ENCODE data around the gene MARCHF10.

MARCHF10 gene

DNA sequence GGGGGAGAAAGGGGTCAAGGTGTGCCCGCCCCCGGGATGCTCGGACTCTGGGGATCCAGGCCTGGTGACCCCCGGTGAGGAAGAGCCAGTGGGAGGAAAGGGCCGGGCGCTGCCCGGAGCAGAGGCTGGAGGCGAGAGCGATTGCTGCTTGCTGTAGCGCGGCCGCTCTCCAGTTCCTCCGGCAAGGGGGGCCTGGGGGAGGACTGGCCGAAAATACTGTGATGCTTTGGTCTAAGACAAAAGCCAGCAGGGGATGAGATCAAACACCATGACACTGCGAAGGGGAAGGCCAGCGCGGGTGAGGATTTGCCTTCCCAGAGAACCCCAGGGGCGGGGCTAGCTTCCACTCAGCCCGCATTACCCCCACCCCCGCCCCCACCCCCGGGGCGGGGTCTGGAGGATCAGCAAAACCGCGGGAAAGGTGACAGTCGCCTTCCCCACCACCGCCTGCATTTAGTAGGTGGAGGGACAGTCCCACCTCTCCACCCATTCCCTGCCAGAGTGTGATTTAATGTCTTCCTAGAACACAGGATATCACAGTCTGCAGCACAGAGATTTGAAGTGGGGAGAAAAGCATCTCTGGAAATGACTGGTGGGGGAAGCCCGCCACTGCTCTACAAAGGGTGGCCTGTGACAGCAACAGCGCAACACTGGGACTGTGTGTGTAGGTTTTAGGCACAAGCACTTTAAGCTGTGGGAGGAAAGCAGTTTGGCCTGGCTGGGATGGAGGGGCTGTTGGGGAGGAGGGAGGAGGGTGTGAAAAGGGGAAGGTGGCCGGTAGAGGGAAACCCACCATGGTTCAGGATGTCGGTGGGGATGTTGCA, 154.9 kb downstream of the MARCHF10 start:
- DNase-seq (ENCODE audit: low spot score) = peak; percentile 93
- peak overlapping the region; percentile 81 for H3K4me3 Mint-ChIP-seq
- no peaks in the 10 kb centered on the region for H3K9me3 Mint-ChIP-seq
- H3K27ac Mint-ChIP-seq = peak overlapping the region; percentile 41
- H3K27me3 Mint-ChIP-seq (ENCODE audit: low read depth) = peaks cover 58% of the 10 kb centered on the region
- no peaks in the 10 kb centered on the region for H3K36me3 Mint-ChIP-seq (ENCODE audit: low read depth)
- H3K4me1 Mint-ChIP-seq (ENCODE audit: low read depth) = peaks cover 21% of the 10 kb centered on the region

DNA sequence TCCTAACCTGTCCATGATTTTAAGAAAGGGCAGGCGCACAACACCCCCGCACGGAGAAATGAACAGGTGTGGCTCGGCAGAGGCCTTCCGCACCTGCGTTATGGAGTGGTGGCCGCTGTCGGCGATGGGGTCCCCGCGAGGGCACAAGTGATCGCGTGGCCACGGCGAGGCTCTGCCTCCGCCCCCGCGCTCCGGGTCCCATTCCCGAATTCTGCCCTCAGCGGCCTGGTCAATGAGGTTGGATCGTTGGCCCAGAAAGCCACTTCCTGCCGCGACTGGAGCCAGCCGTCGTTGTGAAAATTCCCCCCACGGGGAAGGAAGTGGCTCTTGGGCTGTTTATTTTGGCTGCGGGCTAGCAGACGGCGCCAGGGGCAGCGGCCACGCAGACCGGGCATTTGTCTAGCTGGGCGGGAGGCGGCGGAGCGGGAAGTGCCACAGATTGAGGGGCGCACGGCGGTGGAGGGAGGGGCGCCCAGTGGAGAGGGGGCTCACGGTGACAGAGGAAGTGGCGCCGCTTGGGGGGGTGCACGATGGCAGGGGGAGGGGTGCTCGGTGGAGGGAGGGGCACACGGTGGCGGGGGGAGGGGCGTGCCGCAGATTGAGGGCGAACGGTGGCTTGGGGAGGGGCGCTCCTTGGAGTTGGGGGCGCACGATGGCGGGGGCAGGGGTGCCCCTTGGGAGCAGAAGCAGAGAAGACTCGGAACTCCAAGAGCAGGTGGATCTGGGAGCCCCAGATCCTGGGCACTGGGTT, 155.7 kb downstream of the MARCHF10 start:
- Mint-ChIP-seq H3K36me3 (ENCODE audit: low read depth) (no peaks in the 10 kb centered on the region), H3K4me3 (peak overlapping the region; percentile 81), H3K4me1 (ENCODE audit: low read depth) (peaks cover 21% of the 10 kb centered on the region), H3K27me3 (ENCODE audit: low read depth) (peaks cover 62% of the 10 kb centered on the region), H3K9me3 (no peaks in the 10 kb centered on the region), H3K27ac (no peak overlapping the region)
- peak; percentile 44 for DNase-seq (ENCODE audit: low spot score)

Data from T-helper 2 cell treated with Interferon-gamma antibody and Interleukin-4, amounts not matched to agents 5 μg/mL and 100 μg/mL, for 36 hours (primary cell).